Activated CD8-positive, alpha-beta T cell treated with anti-CD3 and anti-CD28 coated beads for 36 hours (primary cell): ENCODE measurements around the gene PDE3B. TPM values are rescaled to one million over a fixed set of nuclear protein-coding genes. Genes with fewer than 3 reads are reported as not detected.

Source experiments
- ATAC-seq: fragments of 200-7000 bp; cut with Tn5 transposase; one replicate; pipeline ENCODE4 v1.10.0; 2021; ENCODE audit warnings: mild to moderate bottlenecking, moderate library complexity
- CTCF ChIA-PET: fragments of 350-600 bp; sonication (Branson Sonifier 250); formaldehyde crosslinking; loops from one replicate; lab custom pipeline; 2021; ENCODE audit warnings: antibody characterized with exemption; lab: Charles Lee
- POLR2A ChIA-PET: fragments of 350-600 bp; sonication (Branson Sonifier 250); formaldehyde crosslinking; loops from one replicate; lab custom pipeline; 2021; ENCODE audit warnings: antibody characterized with exemption; lab: Charles Lee
- DNase-seq: peaks from one replicate; pipeline ENCODE4 v3.0.0-alpha.2; 2020
- H3K27ac Mint-ChIP-seq: one replicate; pipeline ENCODE4 v1.8.0; 2021; ENCODE audit warnings: mild to moderate bottlenecking, mixed read lengths
- H3K27me3 Mint-ChIP-seq: one replicate; pipeline ENCODE4 v1.8.0; 2021; ENCODE audit warnings: mixed read lengths
- H3K36me3 Mint-ChIP-seq: one replicate; pipeline ENCODE4 v1.8.0; 2021; ENCODE audit warnings: low read depth, mixed read lengths
- H3K4me1 Mint-ChIP-seq: one replicate; pipeline ENCODE4 v1.8.0; 2021; ENCODE audit warnings: low read depth, mixed read lengths
- H3K4me3 Mint-ChIP-seq: one replicate; pipeline ENCODE4 v1.8.0; 2021; ENCODE audit warnings: mild to moderate bottlenecking, moderate library complexity, mixed read lengths
- H3K9me3 Mint-ChIP-seq: one replicate; pipeline ENCODE4 v1.8.0; 2021; ENCODE audit warnings: mixed read lengths
- CTCF ChIP-seq: fragments of 200-600 bp; IDR thresholded peaks from one replicate; pipeline ENCODE4 v1.8.0; 2022; ENCODE audit warnings: antibody characterized with exemption, mild to moderate bottlenecking
- intact Hi-C: fragments of 100-400 bp; cut with micrococcal nuclease; formaldehyde crosslinking; loops from one replicate; pipeline ENCODE4 v1.10.0; 2022
- total RNA-seq, 2 experiments: library from RNA; stranded (reverse); gene quantifications; one replicate each; pipeline ENCODE4 v1.2.3, GENCODE V29; 2021

The PDE3B gene
- total RNA-seq, 2 experiments from 2014 or later: 42.3 to 43.1 TPM

GRCh38 chr11:14908214-14908880, 264.7 kb downstream of the PDE3B start:
- Mint-ChIP-seq H3K4me1 (peaks cover 46% of the 10 kb centered on the region), H3K9me3 (no peaks in the 10 kb centered on the region), H3K36me3 (no peaks in the 10 kb centered on the region), H3K27me3 (no peaks in the 10 kb centered on the region), H3K27ac (no peak overlapping the region), H3K4me3 (no peak overlapping the region)
- peak; percentile 24 for ATAC-seq
- ChIA-PET POLR2A (interaction anchor here (0.6 to 1.7 kb wide), 5 partner anchors 16 to 1629 kb away, joined by 3 to 4 read pairs (median 3); partner anchors contain the start of gene CYP2R1), CTCF (interaction anchor here (0.6 to 8.1 kb wide), 109 partner anchors 10 to 605 kb away, joined by 3 to 214 read pairs (median 5); partner anchors contain the start of genes CALCA, CALCB, CYP2R1 and PDE3B)
- TF ChIP-seq CTCF: peak; percentile 45
- intact Hi-C loops: loop anchor here (1.0 to 5.0 kb wide), 6 partner anchors 64 to 386 kb away; partner anchors contain the start of genes CALCA, PDE3B and PSMA1
- DNase-seq: peak; percentile 69

DNA sequence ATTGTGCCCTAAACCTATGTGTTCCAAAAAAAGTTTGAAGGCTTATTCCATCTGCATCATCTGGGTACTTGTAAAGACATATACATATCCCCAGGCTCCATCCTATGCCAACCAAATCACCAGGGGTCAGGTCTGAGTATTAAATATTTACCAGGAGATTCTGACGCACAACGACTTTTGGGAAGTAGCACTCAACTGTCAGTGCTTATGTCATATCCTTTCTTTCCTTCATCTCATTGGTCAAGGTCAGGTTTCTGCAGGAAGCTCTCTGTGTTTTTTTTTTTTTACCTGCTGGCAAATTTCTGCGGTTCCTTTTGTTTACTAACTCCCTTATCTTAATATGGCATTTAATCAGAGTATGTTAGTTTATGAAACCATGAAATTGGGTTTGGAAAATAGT, 270.9 kb downstream of the PDE3B start:
- no peaks in the 10 kb centered on the region for H3K36me3 Mint-ChIP-seq
- H3K9me3 Mint-ChIP-seq: no peaks in the 10 kb centered on the region
- no peak overlapping the region for H3K4me3 Mint-ChIP-seq
- ATAC-seq: no peak
- no peak overlapping the region for H3K27ac Mint-ChIP-seq
- intact Hi-C loops: no loop called here
- POLR2A ChIA-PET: no interaction called here
- CTCF ChIA-PET: interaction anchor here (2.0 to 4.1 kb wide), 3 partner anchors 8 to 160 kb away, joined by 10 to 22 read pairs (median 10); partner anchors contain the start of gene CALCB
- DNase-seq: no peak
- no peaks in the 10 kb centered on the region for H3K27me3 Mint-ChIP-seq
- TF ChIP-seq CTCF: no peak
- no peaks in the 10 kb centered on the region for H3K4me1 Mint-ChIP-seq

DNA sequence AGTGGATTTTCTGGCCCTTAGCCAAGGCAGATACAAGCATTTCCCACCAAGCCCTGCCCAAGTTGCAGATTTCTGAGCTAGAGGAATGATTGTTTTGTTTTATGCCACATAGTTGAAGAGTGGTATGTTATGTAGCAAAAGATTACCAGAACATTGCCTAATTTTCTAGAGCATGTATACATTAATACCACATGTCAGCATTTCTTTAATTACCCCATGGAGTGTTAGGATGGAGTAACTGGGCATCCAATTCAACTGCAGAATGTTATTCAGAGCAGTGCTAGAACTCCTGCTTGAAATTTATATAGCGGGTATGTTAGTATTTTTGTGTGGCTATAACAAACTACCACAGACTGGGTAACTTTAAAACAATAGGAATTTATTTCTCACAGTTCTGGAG, 272.8 kb downstream of the PDE3B start:
- TF ChIP-seq CTCF: no peak
- ATAC-seq: no peak
- intact Hi-C loops: no loop called here

More for the DNA sequence above, 272.8 kb downstream of the PDE3B start:
- no peaks in the 10 kb centered on the region for H3K4me1 Mint-ChIP-seq
- POLR2A ChIA-PET: no interaction called here
- CTCF ChIA-PET: interaction anchor here (1.6 to 4.1 kb wide), 3 partner anchors 10 to 90 kb away, joined by 4 to 22 read pairs (median 10); no protein-coding TSS in a partner anchor
- no peaks in the 10 kb centered on the region for H3K9me3 Mint-ChIP-seq
- H3K36me3 Mint-ChIP-seq: no peaks in the 10 kb centered on the region
- H3K4me3 Mint-ChIP-seq: no peak overlapping the region
- no peaks in the 10 kb centered on the region for H3K27me3 Mint-ChIP-seq
- no peak for DNase-seq
- no peak overlapping the region for H3K27ac Mint-ChIP-seq

Other genes starting within 250 kb of the PDE3B start
- 10 to 100 TPM; 90.9 to 93.5 TPM for gene COPB1, start 144.0 kb upstream of the PDE3B start, total RNA-seq
- 100 to 1,000 TPM; 329 to 338 TPM for gene PSMA1, start 123.4 kb upstream of the PDE3B start, total RNA-seq
- gene CYP2R1, start 248.4 kb downstream of the PDE3B start, total RNA-seq: 10 to 100 TPM; 12.9 to 13.9 TPM